Thyroid gland (tissue), 4 donors: ENCODE data around the gene TMEM9B. TPM values are rescaled to one million over a fixed set of nuclear protein-coding genes. Genes with fewer than 3 reads are reported as not detected.
A peak's percentile ranks its signal among the peaks of the same experiment; 100 is the strongest.

ENCODE experiments used
- DNase-seq, 2 donors: peaks; one replicate each; pipeline ENCODE4 v3.0.0-alpha.2; 2019
- H3K27ac ChIP-seq, 3 donors: fragments of 200-600 bp; sonication (generic); 1 replicate in 2 of 3; 2 replicates in 1 of 3; pipeline ENCODE4 v1.5.1; 2016 to 2019; ENCODE audit warnings: mild to moderate bottlenecking in 1 of 3, moderate library complexity in 1 of 3
- H3K27me3 ChIP-seq: fragments of 200-600 bp; sonication (generic); one replicate; pipeline ENCODE4 v1.5.1; 2019
- H3K36me3 ChIP-seq, 2 donors: fragments of 200-600 bp; sonication (generic); one replicate each; pipeline ENCODE4 v1.5.1; 2016 to 2019
- H3K4me1 ChIP-seq, 2 donors: fragments of 200-600 bp; sonication (generic); one replicate each; pipeline ENCODE4 v1.5.1; 2017 to 2019
- H3K4me3 ChIP-seq, 3 donors: fragments of 200-600 bp; sonication (generic); replicated peaks in 1 of 3; 1 replicate in 2 of 3; 2 replicates in 1 of 3; pipeline ENCODE4 v1.5.1; 2016; ENCODE audit warnings: mild to moderate bottlenecking in 1 of 3
- H3K9me3 ChIP-seq: fragments of 200-600 bp; sonication (generic); one replicate; pipeline ENCODE4 v1.5.1; 2017
- POLR2A ChIP-seq, 2 donors: fragments of 450-650 bp; IDR thresholded peaks; one replicate each; pipeline ENCODE4 v1.6.1; 2017; ENCODE audit warnings: antibody characterized with exemption in 2 of 2, mild to moderate bottlenecking in 2 of 2, moderate library complexity in 1 of 2
- WGBS, 2 donors: methylation state at CpG; one replicate each; pipeline ENCODE4 v1.1.5; 2017; 5-methylcytosine and 5-hydroxymethylcytosine counted together
- intact Hi-C: fragments of 100-400 bp; cut with DNase I; formaldehyde crosslinking; loops from one replicate; pipeline ENCODE4 v1.15.1; 2023
- total RNA-seq, 4 donors: library from RNA; depleted of rRNA; stranded (reverse); fragments of >200 nt; gene quantifications; one replicate each; pipeline ENCODE4 v1.2.3, GENCODE V29; 2016
- TF ChIP-seq, protein P1 (sequence below), 6 experiments: fragments of 200-600 bp in 3 of 6; fragments of 450-650 bp in 3 of 6; sonication (generic) in 3 of 6; IDR thresholded peaks; one replicate each; pipeline ENCODE4 v1.5.1; 2016 to 2019; ENCODE audit warnings: antibody characterized with exemption in 6 of 6, mild to moderate bottlenecking in 2 of 6, inconsistent platforms in 1 of 6, moderate library complexity in 1 of 6

The TMEM9B gene
- total RNA-seq, 4 donors from 2014 or later: 73.3 to 158 (median 114) TPM

DNA sequence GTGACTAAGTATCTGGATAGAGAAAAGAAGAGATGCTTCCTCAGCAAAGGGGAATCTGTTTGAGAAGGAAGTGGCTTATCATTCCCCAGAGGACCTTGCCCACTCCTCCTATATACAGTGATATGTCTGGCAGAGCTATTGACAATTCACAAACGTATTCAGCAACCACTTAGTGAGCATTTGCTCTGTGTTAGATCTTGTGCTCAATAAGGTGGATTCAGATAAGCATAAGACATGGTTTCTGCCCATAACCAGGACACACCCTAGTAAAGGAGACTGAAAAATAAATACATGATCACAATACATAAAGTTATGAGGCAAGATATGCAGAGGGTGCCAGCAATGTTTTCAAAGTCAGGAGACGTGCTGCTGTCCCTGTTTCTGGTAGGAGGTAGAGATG, 1.4 kb downstream of the TMEM9B start:
- TF ChIP-seq POLR2A (IDR thresholded peaks at IDR 0.05): no peak
- TF ChIP-seq, protein P1, sequence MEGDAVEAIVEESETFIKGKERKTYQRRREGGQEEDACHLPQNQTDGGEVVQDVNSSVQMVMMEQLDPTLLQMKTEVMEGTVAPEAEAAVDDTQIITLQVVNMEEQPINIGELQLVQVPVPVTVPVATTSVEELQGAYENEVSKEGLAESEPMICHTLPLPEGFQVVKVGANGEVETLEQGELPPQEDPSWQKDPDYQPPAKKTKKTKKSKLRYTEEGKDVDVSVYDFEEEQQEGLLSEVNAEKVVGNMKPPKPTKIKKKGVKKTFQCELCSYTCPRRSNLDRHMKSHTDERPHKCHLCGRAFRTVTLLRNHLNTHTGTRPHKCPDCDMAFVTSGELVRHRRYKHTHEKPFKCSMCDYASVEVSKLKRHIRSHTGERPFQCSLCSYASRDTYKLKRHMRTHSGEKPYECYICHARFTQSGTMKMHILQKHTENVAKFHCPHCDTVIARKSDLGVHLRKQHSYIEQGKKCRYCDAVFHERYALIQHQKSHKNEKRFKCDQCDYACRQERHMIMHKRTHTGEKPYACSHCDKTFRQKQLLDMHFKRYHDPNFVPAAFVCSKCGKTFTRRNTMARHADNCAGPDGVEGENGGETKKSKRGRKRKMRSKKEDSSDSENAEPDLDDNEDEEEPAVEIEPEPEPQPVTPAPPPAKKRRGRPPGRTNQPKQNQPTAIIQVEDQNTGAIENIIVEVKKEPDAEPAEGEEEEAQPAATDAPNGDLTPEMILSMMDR (IDR thresholded peaks at IDR 0.05): no peak
- intact Hi-C loops: loop anchor here (10.0 kb wide), 1 partner anchor 288 kb away; no protein-coding TSS in a partner anchor
- Histone ChIP-seq H3K27ac (no peak overlapping the region), H3K36me3 (no peaks in the 10 kb centered on the region), H3K27me3 (no peaks in the 10 kb centered on the region), H3K4me3 (no peak overlapping the region), H3K4me1 (peaks cover 27 to 35% of the 10 kb centered on the region in 2 donors), H3K9me3 (no peaks in the 10 kb centered on the region)
- 62 to 63% methylated on average over 2 of the region's 2 CpGs for WGBS, 2 donors
- no peak for DNase-seq

DNA sequence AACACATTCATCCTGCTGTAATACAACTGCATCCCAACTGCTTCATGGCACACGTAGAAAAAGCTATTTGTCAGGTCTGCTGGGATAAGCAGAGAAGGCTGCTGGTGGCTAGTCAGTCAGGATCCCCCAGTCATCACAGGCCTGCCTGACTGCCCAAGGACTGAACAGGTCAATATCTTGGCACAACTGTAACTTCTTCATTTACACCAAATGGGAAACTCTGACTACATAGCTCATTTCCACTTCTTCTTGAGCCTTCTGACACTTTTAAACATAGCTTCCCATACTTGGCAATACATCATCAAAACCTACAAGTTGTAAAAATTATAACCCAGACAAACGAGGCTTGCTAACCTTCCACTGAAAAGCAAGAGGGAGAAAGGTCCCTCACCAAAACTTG, 2.8 kb downstream of the TMEM9B start:
- Histone ChIP-seq H3K27ac (no peak overlapping the region), H3K36me3 (no peaks in the 10 kb centered on the region), H3K4me1 (peaks cover 27 to 35% of the 10 kb centered on the region in 2 donors), H3K27me3 (no peaks in the 10 kb centered on the region), H3K4me3 (no peak overlapping the region), H3K9me3 (no peaks in the 10 kb centered on the region)
- TF ChIP-seq POLR2A (IDR thresholded peaks at IDR 0.05): no peak
- TF ChIP-seq, protein P1 (IDR thresholded peaks at IDR 0.05): no peak
- 79 to 83% methylated on average over 2 of the region's 2 CpGs for WGBS, 2 donors
- no peak for DNase-seq
- intact Hi-C loops: loop anchor here (10.0 kb wide), 1 partner anchor 287 kb away; no protein-coding TSS in a partner anchor

DNA sequence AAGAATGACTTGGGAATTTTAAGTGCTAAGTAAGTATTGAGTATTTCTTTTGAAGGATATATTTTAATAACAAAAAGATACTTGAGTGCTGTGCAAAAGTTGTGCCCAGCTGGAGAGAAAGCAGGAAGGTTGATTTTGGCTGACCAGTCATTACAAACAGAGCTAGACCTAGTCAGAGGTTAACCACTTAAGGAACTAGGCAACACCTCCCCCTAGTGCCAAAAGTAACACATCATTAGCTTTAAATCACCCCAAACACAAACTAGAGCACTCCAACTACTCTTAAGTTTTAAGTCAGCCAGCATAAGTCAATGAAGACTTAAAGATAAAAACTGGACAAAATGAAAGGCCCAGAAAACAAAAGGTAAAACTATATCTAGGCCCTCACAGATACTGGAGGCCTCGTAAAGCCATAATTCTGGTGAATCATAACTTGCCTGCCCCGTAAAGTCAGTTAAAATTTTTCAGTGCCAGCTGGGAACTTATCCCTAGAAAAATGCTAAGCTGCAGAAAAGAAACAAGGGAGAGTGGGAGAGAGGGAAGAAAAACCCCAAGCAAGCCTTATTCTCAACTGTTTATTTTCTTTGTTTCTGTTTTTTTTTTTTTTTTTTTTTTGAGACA, 4.6 kb downstream of the TMEM9B start:
- H3K4me3 ChIP-seq: no peak overlapping the region
- WGBS, 2 donors: 6 to 16% methylated on average over 2 of the region's 2 CpGs
- intact Hi-C loops: loop anchor here (10.0 kb wide), 1 partner anchor 285 kb away; no protein-coding TSS in a partner anchor
- no peaks in the 10 kb centered on the region for H3K27me3 ChIP-seq
- H3K36me3 ChIP-seq: peaks cover 0 to 5% of the 10 kb centered on the region in 2 donors
- DNase-seq: peak; percentile 54 to 64
- peak overlapping the region; percentile 72 to 82 (median 81) for H3K27ac ChIP-seq
- TF ChIP-seq POLR2A (IDR thresholded peaks at IDR 0.05): no peak
- TF ChIP-seq, protein P1 (IDR thresholded peaks at IDR 0.05): peak in 4 of 6 experiments; percentile 43 to 69 (median 58)
- peaks cover 27 to 29% of the 10 kb centered on the region in 2 donors for H3K4me1 ChIP-seq
- H3K9me3 ChIP-seq: no peaks in the 10 kb centered on the region

DNA sequence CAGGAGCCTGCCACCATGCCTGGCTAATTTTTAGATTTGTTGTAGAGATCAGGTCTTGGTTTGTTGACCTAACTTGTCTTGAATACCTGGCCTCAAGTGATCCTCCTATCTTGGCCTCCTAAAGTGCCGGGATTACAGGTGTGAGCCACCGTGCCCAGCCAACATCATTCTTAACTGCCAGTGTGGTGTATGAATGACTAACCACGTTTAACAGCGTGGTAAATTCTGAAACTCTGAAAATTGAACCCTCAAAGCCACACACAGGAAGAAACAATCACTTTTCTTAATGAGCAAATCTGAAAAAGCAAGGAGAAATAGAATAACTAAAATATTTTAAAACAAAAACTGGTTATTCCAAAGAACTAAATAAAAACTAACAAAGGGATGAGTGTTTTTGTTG, 7.4 kb downstream of the TMEM9B start:
- no peak for TF ChIP-seq POLR2A (IDR thresholded peaks at IDR 0.05)
- TF ChIP-seq, protein P1 (IDR thresholded peaks at IDR 0.05): no peak

DNA sequence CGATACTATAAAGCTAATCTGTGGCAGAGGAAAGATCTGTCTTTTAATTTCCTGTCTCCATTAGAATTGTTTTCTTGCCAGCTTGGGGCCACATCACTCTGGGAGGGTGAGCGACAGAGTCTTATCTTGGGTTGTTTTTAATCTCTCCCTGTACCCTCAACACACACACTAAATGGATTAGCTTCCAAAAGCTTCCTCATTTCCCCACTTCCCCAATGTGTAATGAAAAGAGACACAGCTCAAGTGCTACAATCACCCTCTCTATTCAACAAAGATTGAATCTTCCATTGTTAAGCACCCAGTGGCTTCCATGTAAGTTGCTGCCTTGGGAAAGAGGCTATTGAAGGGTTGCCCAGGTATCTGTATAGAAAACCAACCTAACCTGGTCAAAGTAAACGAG, 15.4 kb downstream of the TMEM9B start:
- no peaks in the 10 kb centered on the region for H3K4me1 ChIP-seq
- DNase-seq: no peak
- H3K9me3 ChIP-seq: no peaks in the 10 kb centered on the region
- H3K27me3 ChIP-seq: no peaks in the 10 kb centered on the region
- no peak for TF ChIP-seq POLR2A (IDR thresholded peaks at IDR 0.05)
- TF ChIP-seq, protein P1 (IDR thresholded peaks at IDR 0.05): no peak
- H3K4me3 ChIP-seq: no peak overlapping the region
- no peak overlapping the region for H3K27ac ChIP-seq
- 79 to 84% methylated on average over 3 of the region's 3 CpGs for WGBS, 2 donors
- H3K36me3 ChIP-seq: peaks cover 17 to 39% of the 10 kb centered on the region in 2 donors
- intact Hi-C loops: no loop called here

More for the DNA sequence above, 7.4 kb downstream of the TMEM9B start:
- H3K9me3 ChIP-seq: no peaks in the 10 kb centered on the region
- peaks cover 0 to 19% of the 10 kb centered on the region in 2 donors for H3K36me3 ChIP-seq
- no peak overlapping the region for H3K27ac ChIP-seq
- peaks cover 15 to 16% of the 10 kb centered on the region in 2 donors for H3K4me1 ChIP-seq
- H3K27me3 ChIP-seq: no peaks in the 10 kb centered on the region
- 89 to 92% methylated on average over 4 of the region's 4 CpGs for WGBS, 2 donors
- DNase-seq: no peak
- intact Hi-C loops: no loop called here
- H3K4me3 ChIP-seq: no peak overlapping the region
